NCI-H2171 treated with DMSO at 0.1 percent for 48 hours (cell line): ENCODE results near the gene ACVR2B.

Source experiments
- DNase-seq: peaks from one replicate; lab custom pipeline; 2025; lab: John Stamatoyannopoulos, UW

The ACVR2B gene

DNA sequence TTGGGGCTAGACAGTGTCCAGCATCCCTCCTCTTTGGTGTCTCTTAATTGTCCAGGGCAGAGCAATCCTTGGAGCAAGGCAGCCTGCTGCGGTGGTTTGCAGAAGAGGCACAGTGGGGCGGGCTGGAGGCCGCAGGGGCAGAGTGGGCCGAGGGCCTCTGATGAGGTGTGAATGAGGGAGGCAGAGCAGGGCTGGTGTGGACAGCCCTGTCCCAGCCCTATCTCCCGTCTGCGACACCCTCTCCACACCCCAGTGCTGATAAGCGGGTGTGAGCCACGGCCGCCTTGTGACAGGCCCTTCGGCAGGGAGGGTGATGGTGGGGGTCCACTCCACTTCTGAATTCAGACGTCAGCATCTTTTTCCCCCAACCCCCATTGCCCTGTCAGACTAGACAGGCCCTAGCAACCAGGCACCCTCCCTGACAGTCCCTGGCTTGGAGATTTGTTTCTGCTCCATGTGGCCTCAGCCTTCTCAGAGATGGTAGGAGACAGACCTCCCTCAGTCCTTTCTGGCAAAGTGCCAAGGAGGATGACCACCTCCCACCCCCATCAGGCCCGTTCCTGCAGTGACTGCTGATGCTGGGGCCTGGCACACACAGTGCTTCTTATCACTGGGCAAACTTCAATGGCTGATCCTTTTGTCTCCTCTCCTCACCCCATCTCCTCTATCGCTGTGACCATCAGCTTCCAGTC lies 79.7 kb downstream of the ACVR2B start:
- DNase-seq = no peak

DNA sequence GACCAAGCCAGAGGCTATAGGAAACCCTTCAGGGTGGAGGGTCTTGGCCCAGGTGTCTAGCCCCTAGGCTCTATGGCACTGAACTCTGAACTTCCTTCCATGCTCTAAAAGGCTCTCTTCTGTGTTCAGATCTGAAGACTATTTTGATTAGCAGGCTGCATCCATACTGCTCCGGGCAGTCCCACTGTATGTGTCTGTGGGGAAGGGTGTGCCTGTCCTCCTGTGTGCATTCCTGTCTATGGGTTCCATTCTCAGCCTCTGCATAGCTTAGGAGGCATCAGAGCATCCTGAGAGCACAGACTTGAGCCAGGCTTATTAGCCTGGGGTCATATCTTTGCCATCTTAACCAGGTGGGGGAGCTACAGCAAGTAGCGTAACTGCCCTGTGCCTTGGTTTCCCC lies 80.5 kb downstream of the ACVR2B start:
- no peak for DNase-seq

DNA sequence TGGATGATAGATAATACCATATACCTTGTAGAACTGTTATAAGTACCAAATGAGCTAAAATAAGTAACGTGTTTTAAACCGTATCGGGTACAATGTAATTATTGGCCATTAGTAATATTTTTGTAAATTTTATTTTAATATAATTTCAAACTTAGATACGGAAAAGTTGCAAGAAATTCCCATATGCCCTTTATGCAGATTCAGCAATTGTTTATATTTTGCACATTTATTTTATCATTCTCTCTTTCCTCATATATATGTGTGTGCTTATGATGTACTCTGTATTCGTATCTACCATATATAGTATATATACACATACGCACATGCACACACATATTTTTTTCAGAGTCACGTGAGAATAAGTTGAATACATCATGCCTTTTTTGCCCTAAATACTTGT lies 80.9 kb downstream of the ACVR2B start:
- no peak for DNase-seq

DNA sequence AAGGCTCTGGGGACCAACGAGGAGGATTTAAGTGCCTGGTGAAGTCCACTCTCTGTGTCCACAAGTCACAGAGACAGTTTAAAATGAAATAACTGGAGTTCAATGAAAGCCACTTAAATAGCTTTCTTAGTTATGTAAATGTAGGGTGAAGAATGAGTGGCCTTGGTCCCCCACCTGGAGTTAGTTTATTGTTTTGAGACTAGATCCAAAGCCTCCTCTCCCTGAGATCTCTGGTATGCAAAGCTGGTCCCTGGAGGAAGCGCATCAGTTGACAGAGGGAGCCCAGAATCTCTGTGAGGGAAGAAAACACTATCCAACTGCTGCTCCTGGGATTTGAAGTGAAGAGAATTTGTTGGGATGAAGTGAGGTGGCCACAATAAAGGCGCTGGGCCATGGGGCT lies 83.0 kb downstream of the ACVR2B start:
- DNase-seq = no peak

DNA sequence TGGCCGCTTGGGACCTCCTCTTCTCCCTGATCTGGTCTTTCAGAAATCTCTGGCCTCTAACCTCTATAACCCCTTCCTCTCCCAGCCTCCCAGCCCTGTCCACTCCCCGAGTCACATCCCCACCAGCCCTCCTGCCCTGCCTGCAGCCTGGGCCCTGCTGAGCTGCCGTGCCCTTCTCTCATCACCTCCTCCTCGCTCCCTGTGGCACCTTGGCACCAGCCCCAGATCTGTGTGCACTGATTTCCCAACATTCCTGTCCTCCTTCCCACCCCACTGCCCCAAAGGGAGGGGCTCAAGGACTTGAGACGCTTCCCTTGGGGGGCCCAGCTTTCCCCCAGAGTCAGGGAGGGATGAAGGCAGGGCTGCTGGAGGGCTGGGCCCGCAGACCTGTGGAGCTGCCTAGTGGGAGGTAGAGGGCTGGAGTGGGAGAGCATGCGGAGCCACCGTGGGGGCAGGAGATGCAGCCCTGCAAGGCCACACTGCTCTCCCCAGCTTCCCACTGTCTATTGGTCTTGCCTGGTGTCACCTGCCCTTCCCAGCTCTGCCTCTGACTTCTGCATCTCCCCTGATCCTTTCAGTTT lies 85.2 kb downstream of the ACVR2B start:
- DNase-seq = no peak

DNA sequence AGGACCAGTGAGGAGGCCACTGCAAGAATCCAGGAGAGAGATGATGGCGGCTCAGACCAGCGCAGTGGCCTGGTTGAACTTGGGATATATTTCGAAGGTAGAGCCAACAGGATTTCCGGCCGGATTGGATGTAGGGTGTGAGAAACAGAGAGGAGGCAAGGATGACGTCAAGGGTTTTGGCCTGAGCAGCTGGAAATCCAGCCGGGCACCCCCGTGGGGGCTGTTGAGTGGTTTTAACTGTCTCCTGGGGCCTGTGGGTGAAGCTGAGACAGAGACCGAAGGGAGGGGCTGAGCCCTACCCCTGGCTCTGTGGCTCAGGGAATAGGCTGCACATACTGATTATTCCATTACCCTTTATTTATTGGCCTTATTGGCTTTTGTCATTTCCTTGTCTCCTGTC lies 88.1 kb downstream of the ACVR2B start:
- no peak for DNase-seq
